Omental fat pad (tissue), 4 donors: ENCODE data around the gene KRT17. TPM values are rescaled to one million over a fixed set of nuclear protein-coding genes. Genes with fewer than 3 reads are reported as not detected.

ENCODE experiments used
- ATAC-seq: fragments of 150-250 bp; one replicate; pipeline ENCODE4 v1.9.1; 2016; ENCODE audit warnings: mild to moderate bottlenecking, moderate library complexity; ENCODE audit not compliant: low FRiP score
- DNase-seq: peaks from one replicate; pipeline ENCODE4 v3.0.0-alpha.2; 2019; ENCODE audit warnings: low spot score
- total RNA-seq, 4 donors: library from RNA; depleted of rRNA; stranded (reverse); fragments of >200 nt; gene quantifications; one replicate each; pipeline ENCODE4 v1.1.0, GENCODE V29; 2016
- TF ChIP-seq, protein P1 (sequence below), 3 donors: fragments of 450-650 bp; IDR thresholded peaks; one replicate each; pipeline ENCODE4 v1.5.1; 2016 to 2017; ENCODE audit warnings: antibody characterized with exemption in 3 of 3, mild to moderate bottlenecking in 3 of 3, moderate library complexity in 2 of 3

Gene KRT17
- under 1 TPM in 1 of 4 donors, not detected in 3; 0.56 TPM for total RNA-seq

DNA sequence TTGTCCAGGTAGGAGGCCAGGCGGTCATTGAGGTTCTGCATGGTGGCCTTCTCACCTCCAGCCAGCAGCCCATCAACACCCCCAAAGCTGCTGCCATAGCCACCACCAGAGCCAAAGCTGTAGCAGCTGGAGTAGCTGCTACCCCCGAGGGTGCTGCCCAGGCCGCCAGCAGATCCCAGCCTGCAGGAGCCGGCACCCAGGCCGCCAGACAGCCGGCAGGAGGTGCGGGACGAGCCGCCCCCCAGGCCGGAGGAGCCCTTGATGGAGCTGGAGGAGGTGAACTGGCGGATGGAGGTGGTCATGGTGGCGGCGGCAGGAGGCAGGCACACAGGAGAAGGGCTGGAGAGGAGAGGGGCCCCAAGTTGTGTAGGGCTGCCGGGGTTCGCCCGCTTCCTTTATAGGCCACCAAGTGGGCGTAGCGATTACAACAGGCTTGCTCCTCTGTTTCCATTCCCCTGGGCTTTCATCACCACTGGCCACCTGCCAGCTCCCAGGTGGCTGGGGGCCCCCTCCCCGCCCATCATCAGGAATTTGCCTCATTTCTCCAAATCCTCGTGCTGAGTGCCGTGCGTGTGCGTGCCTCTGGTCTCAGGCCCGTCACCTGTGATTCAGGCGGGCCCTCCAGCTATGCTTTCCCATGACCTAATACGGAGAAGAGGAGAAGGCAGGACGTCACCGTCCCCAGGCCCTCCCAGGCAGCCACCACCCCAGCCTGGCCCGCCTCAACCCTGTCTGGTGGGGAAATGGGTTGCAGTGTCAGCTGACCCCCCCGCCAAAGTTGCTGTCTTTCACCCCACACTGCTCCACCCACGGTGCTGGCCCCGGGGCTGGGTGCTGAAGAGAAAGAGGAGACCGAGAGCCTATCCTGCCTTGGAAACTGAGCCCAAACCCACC, at the start of gene KRT17:
TSS of gene KRT17 (minus strand) at position 368 of the 894 bp plus-strand sequence. CDS start at position 302, 66 bp downstream.
- no peak for DNase-seq
- TF ChIP-seq, protein P1, sequence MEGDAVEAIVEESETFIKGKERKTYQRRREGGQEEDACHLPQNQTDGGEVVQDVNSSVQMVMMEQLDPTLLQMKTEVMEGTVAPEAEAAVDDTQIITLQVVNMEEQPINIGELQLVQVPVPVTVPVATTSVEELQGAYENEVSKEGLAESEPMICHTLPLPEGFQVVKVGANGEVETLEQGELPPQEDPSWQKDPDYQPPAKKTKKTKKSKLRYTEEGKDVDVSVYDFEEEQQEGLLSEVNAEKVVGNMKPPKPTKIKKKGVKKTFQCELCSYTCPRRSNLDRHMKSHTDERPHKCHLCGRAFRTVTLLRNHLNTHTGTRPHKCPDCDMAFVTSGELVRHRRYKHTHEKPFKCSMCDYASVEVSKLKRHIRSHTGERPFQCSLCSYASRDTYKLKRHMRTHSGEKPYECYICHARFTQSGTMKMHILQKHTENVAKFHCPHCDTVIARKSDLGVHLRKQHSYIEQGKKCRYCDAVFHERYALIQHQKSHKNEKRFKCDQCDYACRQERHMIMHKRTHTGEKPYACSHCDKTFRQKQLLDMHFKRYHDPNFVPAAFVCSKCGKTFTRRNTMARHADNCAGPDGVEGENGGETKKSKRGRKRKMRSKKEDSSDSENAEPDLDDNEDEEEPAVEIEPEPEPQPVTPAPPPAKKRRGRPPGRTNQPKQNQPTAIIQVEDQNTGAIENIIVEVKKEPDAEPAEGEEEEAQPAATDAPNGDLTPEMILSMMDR (IDR thresholded peaks at IDR 0.05), result no peak
- ATAC-seq, result no peak

DNA sequence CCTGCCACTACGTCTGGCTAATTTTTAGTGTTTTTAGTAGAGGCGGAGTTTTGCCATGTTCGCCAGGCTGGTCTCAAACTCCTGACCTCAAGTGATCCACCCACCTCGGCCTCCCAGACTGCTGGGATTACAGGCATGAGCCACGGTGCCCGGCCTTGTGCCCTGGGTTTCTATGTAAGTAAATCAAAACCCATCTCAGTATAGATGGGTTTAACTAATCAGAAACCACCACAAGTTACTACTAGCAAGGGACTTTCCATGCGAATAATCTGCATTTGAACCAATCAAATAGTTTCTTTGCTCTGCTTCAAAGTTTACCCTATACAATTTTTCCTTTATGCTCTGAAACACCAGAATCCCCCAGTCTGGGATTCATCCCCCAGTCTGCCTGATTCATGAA, 47.8 kb upstream of the KRT17 start:
- no peak for ATAC-seq
- DNase-seq, result no peak
- TF ChIP-seq, protein P1 (IDR thresholded peaks at IDR 0.05), result no peak

DNA sequence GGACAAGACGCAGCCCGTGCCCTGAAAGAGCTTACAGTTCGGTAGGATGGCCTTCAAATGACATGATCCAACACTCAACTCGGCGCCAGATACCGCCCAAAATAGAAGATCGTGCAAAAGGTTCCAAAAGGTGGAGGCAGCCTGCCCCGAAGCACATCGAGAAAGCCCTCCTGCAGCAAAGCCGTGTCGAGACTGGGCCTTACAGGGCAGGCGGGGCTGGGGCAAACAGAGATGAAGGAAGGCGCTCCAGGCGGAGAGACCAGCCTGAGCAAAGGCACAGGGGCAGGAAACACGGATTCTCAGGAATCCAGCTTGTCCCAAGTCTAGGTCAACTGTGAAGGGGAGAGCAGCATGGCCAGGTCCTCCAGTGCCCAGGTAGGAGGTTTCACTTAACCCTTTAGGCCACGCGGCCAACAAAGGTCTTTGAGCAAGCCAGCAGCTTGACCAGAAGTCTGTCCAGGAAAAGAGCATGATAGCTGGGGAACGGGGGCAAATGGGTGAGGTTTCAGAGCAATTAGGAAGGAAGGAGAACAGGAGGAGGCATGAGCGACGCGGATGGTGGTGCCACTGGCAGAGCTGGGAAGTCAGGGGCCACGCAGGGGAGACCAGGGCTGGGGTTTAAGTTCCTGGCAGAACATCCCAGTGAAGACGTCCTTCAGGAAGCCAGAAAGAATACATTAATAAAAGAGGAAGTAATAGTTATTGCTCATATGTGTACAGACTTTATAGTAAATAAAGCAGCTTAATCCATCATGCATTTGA, 43.1 kb upstream of the KRT17 start:
- TF ChIP-seq, protein P1 (IDR thresholded peaks at IDR 0.05), result no peak
- ATAC-seq, result no peak
- DNase-seq, result no peak

DNA sequence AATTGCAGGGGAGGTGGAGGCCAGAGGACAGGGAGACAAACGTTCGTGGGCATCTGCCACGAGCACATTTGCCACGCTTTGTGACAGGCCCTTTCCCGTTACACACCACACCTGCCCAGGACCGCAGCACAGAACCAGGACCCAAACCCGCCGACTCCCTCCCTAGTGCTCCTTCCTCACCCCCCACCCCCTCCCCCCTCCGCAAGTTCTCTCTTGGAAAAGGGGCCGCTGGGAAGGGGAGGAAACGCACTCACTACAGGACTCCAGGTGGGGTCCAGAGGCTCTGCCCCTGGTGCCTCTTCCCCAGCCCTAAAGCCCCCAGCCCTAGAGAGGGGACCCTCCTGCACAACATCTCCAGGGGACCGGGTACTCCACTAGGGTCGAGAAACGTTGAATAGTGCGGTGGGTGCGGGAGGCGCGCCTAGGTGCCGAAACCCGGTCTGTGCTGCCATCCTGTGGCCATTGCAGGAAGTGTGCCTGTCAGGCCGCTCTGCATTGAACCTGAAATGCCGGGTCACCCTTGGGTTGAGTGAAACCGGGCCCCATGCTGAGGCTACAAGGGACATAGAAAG, 42.4 kb upstream of the KRT17 start:
- peak; percentile 67 for DNase-seq
- ATAC-seq, result peak; percentile 67
- TF ChIP-seq, protein P1 (IDR thresholded peaks at IDR 0.05), result peak in 2 of 3 donors; percentile 48 to 69

DNA sequence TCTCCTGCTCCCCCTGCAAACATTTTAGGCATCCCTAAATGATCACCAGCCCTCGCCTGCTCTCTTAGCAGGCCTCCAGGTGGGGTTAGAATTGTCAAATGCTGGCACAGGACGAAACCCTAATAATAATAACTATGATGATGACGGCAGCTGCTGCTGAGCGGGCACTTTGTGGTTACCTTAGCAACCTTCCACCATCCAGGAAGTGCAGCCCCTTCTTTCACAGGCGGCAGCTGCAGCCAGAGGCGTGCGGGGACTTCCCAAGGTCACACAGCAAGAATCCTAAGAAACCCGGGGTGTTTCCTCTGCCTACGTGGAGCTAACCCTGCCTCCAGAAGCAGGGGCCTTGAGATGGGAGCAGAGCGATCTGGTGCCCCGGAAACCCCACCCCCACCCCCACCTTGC, 41.9 kb upstream of the KRT17 start:
- DNase-seq (no peak), ATAC-seq (peak; percentile 44)

DNA sequence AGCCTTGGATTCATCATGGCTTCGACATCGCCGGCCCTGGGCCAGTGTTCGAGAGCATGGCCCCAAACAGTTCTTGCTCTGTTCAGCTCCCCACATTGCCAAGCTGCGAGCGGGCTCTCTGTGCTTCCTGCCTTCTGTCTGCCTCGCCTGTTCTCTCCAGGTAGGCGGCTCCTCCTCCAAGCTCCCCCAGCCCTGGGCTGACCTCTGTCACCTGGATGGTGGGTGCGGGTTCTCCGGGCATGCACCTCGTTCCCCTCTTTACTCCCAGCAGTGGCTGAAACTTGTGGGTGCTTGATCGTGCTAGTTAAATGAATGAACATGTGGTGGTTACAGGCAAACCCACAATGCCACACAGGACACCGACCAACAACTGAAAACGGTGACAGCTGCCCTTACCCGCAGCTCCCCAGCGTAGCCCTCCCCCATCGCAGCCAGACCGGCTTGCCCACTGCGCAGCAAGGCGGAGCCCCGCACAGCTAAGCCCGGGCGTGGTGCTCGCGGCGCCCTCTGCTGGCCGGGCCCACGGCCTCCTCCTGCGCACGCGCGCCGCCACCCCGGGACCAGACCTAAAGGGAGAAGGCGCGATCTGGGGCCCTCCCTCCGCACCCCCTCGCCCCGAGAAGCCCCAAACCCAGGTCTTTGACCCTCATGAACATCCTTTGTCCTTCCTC, 41.3 kb upstream of the KRT17 start:
- DNase-seq (peak; percentile 69), ATAC-seq (peak; percentile 90)
- TF ChIP-seq, protein P1 (IDR thresholded peaks at IDR 0.05), result peak in 2 of 3 donors; percentile 82 to 97

More for the DNA sequence above, 41.9 kb upstream of the KRT17 start:
- TF ChIP-seq, protein P1 (IDR thresholded peaks at IDR 0.05), result no peak
